Suppressor macrophage treated with lipopolysaccharide for 1 hour (primary cell): ENCODE results near the gene KCTD15.

ENCODE experiments used
- DNase-seq, 3 donors: peaks; one replicate each; pipeline ENCODE4 v3.0.0-alpha.2; 2020 to 2022

KCTD15 gene

DNA sequence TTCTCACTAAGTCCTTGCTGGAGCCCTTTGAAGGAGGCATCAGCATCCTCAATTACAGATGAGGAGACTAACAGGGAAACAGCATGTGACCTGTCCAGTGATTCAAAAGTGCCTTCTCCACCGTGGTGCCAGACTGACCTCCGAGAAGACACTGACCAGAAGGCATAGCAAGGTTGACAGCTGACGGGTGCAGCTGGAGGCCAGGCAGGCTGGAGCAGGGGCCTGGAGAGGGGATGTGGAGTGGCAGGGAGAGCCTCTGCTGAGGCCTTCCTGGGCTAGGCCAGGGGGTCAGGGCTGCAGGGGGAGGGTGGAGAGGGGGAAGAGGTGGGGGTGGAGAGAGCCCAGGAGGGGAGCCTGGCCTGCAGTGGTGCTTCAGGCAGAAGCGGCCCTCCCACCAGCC is 66.3 kb downstream of the KCTD15 start:
- DNase-seq: no peak

DNA sequence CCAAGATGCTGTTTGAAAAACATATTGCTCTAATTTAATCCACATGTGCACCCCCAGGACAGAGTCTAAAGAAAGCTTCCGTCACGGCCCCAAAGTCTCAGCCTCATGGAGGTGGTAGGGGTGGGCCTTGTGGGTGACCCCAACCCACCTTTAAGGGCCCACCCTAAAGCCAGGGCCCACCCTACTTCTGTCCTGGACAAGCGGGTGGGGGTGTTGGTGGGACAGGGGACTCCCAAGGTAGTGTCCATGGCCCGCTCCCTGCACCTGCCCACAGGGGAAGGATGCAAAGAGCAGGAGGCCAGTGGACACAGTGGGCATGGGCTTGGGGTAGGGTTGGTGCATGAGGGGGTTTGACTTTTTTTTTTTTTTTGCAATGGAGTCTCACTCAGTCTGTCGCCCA is 66.8 kb downstream of the KCTD15 start:
- no peak for DNase-seq

GRCh38 chr19:33864311-33864850 is 67.7 kb downstream of the KCTD15 start:
- no peak for DNase-seq

GRCh38 chr19:33865306-33865705 is 68.6 kb downstream of the KCTD15 start:
- DNase-seq: no peak
